Mesangial cell (primary cell): ENCODE measurements around the gene FZD8. TPM values are rescaled to one million over a fixed set of nuclear protein-coding genes. Genes with fewer than 3 reads are reported as not detected.

Experiments
- total RNA-seq: library from RNA; depleted of rRNA; stranded (reverse); fragments of >200 nt; gene quantifications from 2 replicates; pipeline ENCODE4 v1.2.3, GENCODE V29; 2015

FZD8 gene
- 1.8 and 7.7 TPM in 2 replicates for total RNA-seq

GRCh38 chr10:35642035-35642792 is at the start of gene FZD8:
FZD8 (minus strand) TSS chr10:35642296; CDS start chr10:35641429, 867 bp downstream.

GRCh38 chr10:35605191-35605590 is 36.9 kb downstream of the FZD8 start, which contains the start of gene GJD4:
GJD4 (plus strand) TSS chr10:35605341; CDS start chr10:35605568, 227 bp downstream.

Other genes with a start within 250 kb of the FZD8 start
- not detected in 2 replicates for gene GJD4, start 37.0 kb downstream of the FZD8 start, total RNA-seq